ENCODE data around the gene HAPSTR1.
A peak's percentile ranks its signal among the peaks of the same experiment; 100 is the strongest.

Gene HAPSTR1

GRCh38 chr16:9114842-9115241 lies 23.4 kb downstream of the HAPSTR1 start:
- H3K4me1 ChIP-seq, result peaks cover 30 to 99% (median 46%) of the 10 kb centered on the region in 10 experiments
- no peak overlapping the region for H3K27ac ChIP-seq

GRCh38 chr16:9115277-9115676 lies 23.8 kb downstream of the HAPSTR1 start:
- peaks cover 28 to 99% (median 43%) of the 10 kb centered on the region in 10 experiments for H3K4me1 ChIP-seq
- peaks cover 95 to 100% (median 100%) of the 10 kb centered on the region in 11 experiments for H4K20me1 ChIP-seq
- no peak overlapping the region for H3K4me3 ChIP-seq
- H3K27ac ChIP-seq, result no peak overlapping the region
- no peak for TF ChIP-seq Cebpa-rat (IDR thresholded peaks at IDR 0.05)
- peaks cover 72 to 100% (median 86%) of the 10 kb centered on the region in 11 experiments for H3K36me3 ChIP-seq
- no peaks in the 10 kb centered on the region for H3K27me3 ChIP-seq
- H3K9me3 ChIP-seq (replicated peaks in 1 of 11), result no peaks in the 10 kb centered on the region
- no peak overlapping the region for H3K4me2 ChIP-seq
- no peak overlapping the region for H3K9ac ChIP-seq

More at GRCh38 chr16:9114842-9115241, 23.4 kb downstream of the HAPSTR1 start:
- Histone ChIP-seq H3K36me3 (peaks cover 69 to 100% (median 87%) of the 10 kb centered on the region in 11 experiments), H4K20me1 (peaks cover 95 to 100% (median 100%) of the 10 kb centered on the region in 11 experiments), H3K9ac (no peak overlapping the region), H3K4me2 (peak overlapping the region in 2 of 11 experiments; percentile 74 to 80; a peak in 4 of 22 replicates), H3K4me3 (no peak overlapping the region), H3K27me3 (no peaks in the 10 kb centered on the region), H3K9me3 (replicated peaks in 1 of 11) (no peaks in the 10 kb centered on the region)
- TF ChIP-seq Cebpa-rat (IDR thresholded peaks at IDR 0.05), result no peak

- Histone ChIP-seq H3K36me3 (peaks cover 71 to 100% (median 85%) of the 10 kb centered on the region in 11 experiments), H3K4me1 (peaks cover 31 to 98% (median 39%) of the 10 kb centered on the region in 10 experiments), H3K9me3 (replicated peaks in 1 of 11) (no peaks in the 10 kb centered on the region), H3K4me3 (no peak overlapping the region), H3K27me3 (no peaks in the 10 kb centered on the region), H3K4me2 (peak overlapping the region in 1 of 11 experiments; percentile 55; a peak in 2 of 22 replicates), H3K27ac (no peak overlapping the region), H3K9ac (no peak overlapping the region), H4K20me1 (peaks cover 90 to 100% (median 100%) of the 10 kb centered on the region in 11 experiments)
- TF ChIP-seq Cebpa-rat (IDR thresholded peaks at IDR 0.05), result no peak
Measured at GRCh38 chr16:9116141-9116540, 24.7 kb downstream of the HAPSTR1 start.

GRCh38 chr16:9118170-9118569 lies 26.7 kb downstream of the HAPSTR1 start:
- no peak for TF ChIP-seq Cebpa-rat (IDR thresholded peaks at IDR 0.05)
- H3K4me1 ChIP-seq, result peaks cover 30 to 98% (median 46%) of the 10 kb centered on the region in 10 experiments
- no peak overlapping the region for H3K9ac ChIP-seq
- H4K20me1 ChIP-seq, result peaks cover 86 to 100% (median 100%) of the 10 kb centered on the region in 11 experiments
- peak overlapping the region in 3 of 11 experiments; percentile 49 to 55 (median 52); a peak in 4 of 22 replicates for H3K4me2 ChIP-seq
- peaks cover 59 to 88% (median 83%) of the 10 kb centered on the region in 11 experiments for H3K36me3 ChIP-seq
- no peaks in the 10 kb centered on the region for H3K27me3 ChIP-seq
- no peak overlapping the region for H3K4me3 ChIP-seq
- H3K9me3 ChIP-seq (replicated peaks in 1 of 11), result no peaks in the 10 kb centered on the region
- peak overlapping the region in 1 of 11 experiments; percentile 30; a peak in 1 of 22 replicates for H3K27ac ChIP-seq

- no peaks in the 10 kb centered on the region for H3K27me3 ChIP-seq
- TF ChIP-seq Cebpa-rat (IDR thresholded peaks at IDR 0.05), result no peak
- H3K4me3 ChIP-seq, result no peak overlapping the region
- peaks cover 33 to 98% (median 47%) of the 10 kb centered on the region in 10 experiments for H3K4me1 ChIP-seq
- H3K9me3 ChIP-seq (replicated peaks in 1 of 11), result no peaks in the 10 kb centered on the region
- peaks cover 86 to 100% (median 100%) of the 10 kb centered on the region in 11 experiments for H4K20me1 ChIP-seq
- no peak overlapping the region for H3K9ac ChIP-seq
- no peak overlapping the region for H3K27ac ChIP-seq
- peaks cover 52 to 90% (median 70%) of the 10 kb centered on the region in 11 experiments for H3K36me3 ChIP-seq
- peak overlapping the region in 1 of 11 experiments; percentile 3; a peak in 1 of 22 replicates for H3K4me2 ChIP-seq
Measured at GRCh38 chr16:9119795-9120194, 28.4 kb downstream of the HAPSTR1 start.

- TF ChIP-seq Cebpa-rat (IDR thresholded peaks at IDR 0.05), result no peak
- peaks cover 30 to 74% (median 44%) of the 10 kb centered on the region in 11 experiments for H3K36me3 ChIP-seq
- no peaks in the 10 kb centered on the region for H3K27me3 ChIP-seq
Measured at GRCh38 chr16:9122342-9122741, 30.9 kb downstream of the HAPSTR1 start.

GRCh38 chr16:9122969-9123368 lies 31.5 kb downstream of the HAPSTR1 start:
- H4K20me1 ChIP-seq, result peaks cover 65 to 100% (median 97%) of the 10 kb centered on the region in 11 experiments
- peak overlapping the region in 5 of 11 experiments; percentile 11 to 48 (median 38); a peak in 1 of 22 replicates for H3K9ac ChIP-seq
- H3K27me3 ChIP-seq, result no peaks in the 10 kb centered on the region
- no peak for TF ChIP-seq Cebpa-rat (IDR thresholded peaks at IDR 0.05)
- peak overlapping the region; percentile 80 to 95 (median 88) for H3K4me2 ChIP-seq
- no peaks in the 10 kb centered on the region for H3K9me3 ChIP-seq (replicated peaks in 1 of 11)
- H3K36me3 ChIP-seq, result peaks cover 23 to 68% (median 38%) of the 10 kb centered on the region in 11 experiments; a peak in 19 of 22 replicates
- H3K4me3 ChIP-seq, result no peak overlapping the region; a peak in 1 of 20 replicates
- H3K27ac ChIP-seq, result peak overlapping the region in 7 of 11 experiments; percentile 45 to 85 (median 70); a peak in 11 of 22 replicates
- H3K4me1 ChIP-seq, result peaks cover 65 to 99% (median 73%) of the 10 kb centered on the region in 10 experiments

More at GRCh38 chr16:9122342-9122741, 30.9 kb downstream of the HAPSTR1 start:
- Histone ChIP-seq H3K27ac (peak overlapping the region in 4 of 11 experiments; percentile 27 to 85 (median 52); a peak in 3 of 22 replicates), H3K9ac (peak overlapping the region in 4 of 11 experiments; percentile 13 to 43 (median 27); a peak in 2 of 22 replicates), H3K9me3 (replicated peaks in 1 of 11) (no peaks in the 10 kb centered on the region), H3K4me1 (peaks cover 59 to 99% (median 67%) of the 10 kb centered on the region in 10 experiments), H3K4me2 (peak overlapping the region; percentile 80 to 95 (median 88)), H4K20me1 (peaks cover 70 to 100% (median 99%) of the 10 kb centered on the region in 11 experiments), H3K4me3 (no peak overlapping the region)

GRCh38 chr16:9123401-9123800 lies 32.0 kb downstream of the HAPSTR1 start:
- H3K27me3 ChIP-seq, result no peaks in the 10 kb centered on the region
- peak overlapping the region; percentile 80 to 95 (median 88) for H3K4me2 ChIP-seq
- peaks cover 69 to 99% (median 77%) of the 10 kb centered on the region in 10 experiments for H3K4me1 ChIP-seq
- H3K27ac ChIP-seq, result peak overlapping the region in 9 of 11 experiments; percentile 42 to 85 (median 63); a peak in 19 of 22 replicates
- H3K9me3 ChIP-seq (replicated peaks in 1 of 11), result no peaks in the 10 kb centered on the region
- H3K4me3 ChIP-seq, result peak overlapping the region in 1 of 10 experiments; percentile 38; a peak in 4 of 20 replicates
- H3K9ac ChIP-seq, result peak overlapping the region in 6 of 11 experiments; percentile 11 to 48 (median 36); a peak in 7 of 22 replicates
- H4K20me1 ChIP-seq, result peaks cover 62 to 100% (median 97%) of the 10 kb centered on the region in 11 experiments
- no peak for TF ChIP-seq Cebpa-rat (IDR thresholded peaks at IDR 0.05)
- peaks cover 23 to 67% (median 36%) of the 10 kb centered on the region in 11 experiments; a peak in 18 of 22 replicates for H3K36me3 ChIP-seq

- H3K9me3 ChIP-seq (replicated peaks in 1 of 11), result no peaks in the 10 kb centered on the region
- no peak for TF ChIP-seq Cebpa-rat (IDR thresholded peaks at IDR 0.05)
- H3K9ac ChIP-seq, result peak overlapping the region in 7 of 11 experiments; percentile 9 to 48 (median 21); a peak in 10 of 22 replicates
- H3K4me1 ChIP-seq, result peaks cover 74 to 99% (median 82%) of the 10 kb centered on the region in 10 experiments
- peak overlapping the region in 1 of 10 experiments; percentile 38; a peak in 3 of 20 replicates for H3K4me3 ChIP-seq
- H3K27ac ChIP-seq, result peak overlapping the region in 9 of 11 experiments; percentile 42 to 85 (median 70); a peak in 19 of 22 replicates
- peak overlapping the region; percentile 80 to 95 (median 88) for H3K4me2 ChIP-seq
- H3K27me3 ChIP-seq, result no peaks in the 10 kb centered on the region
- H3K36me3 ChIP-seq, result peaks cover 19 to 62% (median 31%) of the 10 kb centered on the region in 11 experiments; a peak in 18 of 22 replicates
- peaks cover 57 to 100% (median 97%) of the 10 kb centered on the region in 11 experiments for H4K20me1 ChIP-seq
Measured at GRCh38 chr16:9123871-9124270, 32.4 kb downstream of the HAPSTR1 start.

Measured in BLaER1 treated with 17β-estradiol and CSF1 and Interleukin-3, amounts not matched to agents 10 nM and 100 nM (cell line).